HEK293 (cell line): ENCODE measurements around the gene PEAK3.
A peak's percentile ranks its signal among the peaks of the same experiment; 100 is the strongest.

Experiments
- CTCF ChIA-PET: fragments of 350-600 bp; formaldehyde crosslinking; extraction: SDS; loops from one replicate; lab custom pipeline; 2021; ENCODE audit warnings: antibody characterized with exemption; lab: Yijun Ruan, JAX
- POLR2A ChIA-PET: fragments of 300-600 bp; formaldehyde crosslinking; extraction: SDS; loops from one replicate; lab custom pipeline; 2020; ENCODE audit warnings: antibody characterized with exemption, inconsistent platforms; lab: Yijun Ruan, JAX
- H3K27ac ChIP-seq: fragments of 200-500 bp; sonication (Bioruptor generic); 2 replicates; pipeline ENCODE4 v1.5.1; 2014; ENCODE audit warnings: low read depth, low read length, control low read depth, inconsistent platforms; ENCODE audit errors: extremely low read depth
- H3K36me3 ChIP-seq, 2 experiments: fragments of 200-500 bp in 1 of 2; sonication (Bioruptor generic) in 1 of 2; 1 replicate in 1 of 2; 2 replicates in 1 of 2; pipeline ENCODE4 v1.5.1; 2014 to 2017; ENCODE audit warnings: inconsistent platforms in 2 of 2, low read length in 2 of 2; ENCODE audit not compliant: control insufficient read depth in 2 of 2, insufficient read depth in 1 of 2
- H3K4me1 ChIP-seq: fragments of 200-500 bp; sonication (Bioruptor generic); 2 replicates; pipeline ENCODE4 v1.5.1; 2014; ENCODE audit warnings: mild to moderate bottlenecking, low read length, inconsistent platforms; ENCODE audit not compliant: control insufficient read depth, insufficient read depth
- H3K4me3 ChIP-seq: 2 replicates; pipeline ENCODE4 v1.5.1; 2011; ENCODE audit warnings: low read depth, mild to moderate bottlenecking, control low read depth, low read length, moderate library complexity
- H3K9me3 ChIP-seq: fragments of 200-500 bp; sonication (Bioruptor generic); 2 replicates; pipeline ENCODE4 v1.5.1; 2014; ENCODE audit warnings: low read depth, low read length, inconsistent platforms; ENCODE audit not compliant: control insufficient read depth, insufficient read depth
- HOXD13 ChIP-seq: sonication (generic); formaldehyde crosslinking; IDR thresholded peaks from 2 replicates; pipeline ENCODE4 v1.8.0; 2022; ENCODE audit warnings: missing genetic modification reagents, borderline replicate concordance
- IKZF3 ChIP-seq: fragments of 450-650 bp; IDR thresholded peaks from 2 replicates; pipeline ENCODE4 v1.5.0; 2018; ENCODE audit warnings: missing biosample characterization, mild to moderate bottlenecking, missing genetic modification characterization, moderate library complexity
- KLF1 ChIP-seq: fragments of 450-650 bp; formaldehyde crosslinking; IDR thresholded peaks from 2 replicates; pipeline ENCODE4 v1.5.1; 2016; ENCODE audit warnings: missing biosample characterization, missing genetic modification characterization
- KLF16 ChIP-seq: fragments of 450-650 bp; formaldehyde crosslinking; IDR thresholded peaks from 2 replicates; pipeline ENCODE4 v1.5.1; 2017; ENCODE audit warnings: missing biosample characterization, missing genetic modification characterization
- SP3 ChIP-seq: fragments of 450-650 bp; formaldehyde crosslinking; IDR thresholded peaks from 2 replicates; pipeline ENCODE4 v1.5.1; 2016; ENCODE audit warnings: missing biosample characterization, missing genetic modification characterization
- YY1 ChIP-seq: fragments of 450-650 bp; formaldehyde crosslinking; IDR thresholded peaks from 2 replicates; pipeline ENCODE4 v1.5.1; 2018; ENCODE audit warnings: missing biosample characterization, missing genetic modification characterization
- ZFHX2 ChIP-seq: fragments of 450-650 bp; formaldehyde crosslinking; conservative IDR thresholded peaks from 2 replicates; pipeline ENCODE4 v1.5.1; 2016; ENCODE audit warnings: missing biosample characterization, missing genetic modification characterization
- ZNF10 ChIP-seq: fragments of 450-650 bp; formaldehyde crosslinking; IDR thresholded peaks from 2 replicates; pipeline ENCODE4 v1.5.1; 2017; ENCODE audit warnings: missing biosample characterization, missing genetic modification characterization
- ZNF140 ChIP-seq: fragments of 450-650 bp; formaldehyde crosslinking; IDR thresholded peaks from 2 replicates; pipeline ENCODE4 v1.5.1; 2016; ENCODE audit warnings: missing biosample characterization, missing genetic modification characterization
- ZNF16 ChIP-seq: fragments of 450-650 bp; formaldehyde crosslinking; IDR thresholded peaks from 2 replicates; pipeline ENCODE4 v1.5.1; 2016; ENCODE audit warnings: low read depth, missing biosample characterization, missing genetic modification characterization
- ZNF184 ChIP-seq: fragments of 450-650 bp; IDR thresholded peaks from 2 replicates; pipeline ENCODE4 v1.5.1; 2018; ENCODE audit warnings: missing biosample characterization, mild to moderate bottlenecking, missing genetic modification characterization
- ZNF202 ChIP-seq: fragments of 450-650 bp; formaldehyde crosslinking; IDR thresholded peaks from 2 replicates; pipeline ENCODE4 v1.5.1; 2016; ENCODE audit warnings: missing biosample characterization, missing genetic modification characterization, borderline replicate concordance
- ZNF214 ChIP-seq: fragments of 450-650 bp; formaldehyde crosslinking; IDR thresholded peaks from 2 replicates; pipeline ENCODE4 v1.5.1; 2017; ENCODE audit warnings: missing biosample characterization, mild to moderate bottlenecking, missing genetic modification characterization, borderline replicate concordance
- ZNF23 ChIP-seq: fragments of 450-650 bp; formaldehyde crosslinking; IDR thresholded peaks from 2 replicates; pipeline ENCODE4 v1.5.1; 2016; ENCODE audit warnings: missing biosample characterization, missing genetic modification characterization, borderline replicate concordance
- ZNF521 ChIP-seq: fragments of 450-650 bp; formaldehyde crosslinking; IDR thresholded peaks from 2 replicates; pipeline ENCODE4 v1.5.1; 2017; ENCODE audit warnings: missing biosample characterization, mild to moderate bottlenecking, missing genetic modification characterization
- ZNF548 ChIP-seq: fragments of 450-650 bp; formaldehyde crosslinking; IDR thresholded peaks from 2 replicates; pipeline ENCODE4 v1.5.1; 2016; ENCODE audit warnings: missing biosample characterization, missing genetic modification characterization
- ZNF561 ChIP-seq: fragments of 450-650 bp; IDR thresholded peaks from 2 replicates; pipeline ENCODE4 v1.5.1; 2018; ENCODE audit warnings: missing biosample characterization, missing genetic modification characterization, borderline replicate concordance
- ZNF768 ChIP-seq: fragments of 450-650 bp; formaldehyde crosslinking; IDR thresholded peaks from 2 replicates; pipeline ENCODE4 v1.5.1; 2018; ENCODE audit warnings: missing biosample characterization, mild to moderate bottlenecking, missing genetic modification characterization
- ZNF785 ChIP-seq: fragments of 450-650 bp; formaldehyde crosslinking; IDR thresholded peaks from 2 replicates; pipeline ENCODE4 v1.5.1; 2016; ENCODE audit warnings: missing biosample characterization, missing genetic modification characterization
- TF ChIP-seq, protein P1 (sequence below): fragments of 450-650 bp; formaldehyde crosslinking; IDR thresholded peaks from 2 replicates; pipeline ENCODE4 v1.5.1; 2016; ENCODE audit warnings: missing biosample characterization, missing genetic modification characterization
- TF ChIP-seq, protein P2 (sequence below): fragments of 450-650 bp; formaldehyde crosslinking; IDR thresholded peaks from 2 replicates; pipeline ENCODE4 v1.5.1; 2016; ENCODE audit warnings: missing biosample characterization, missing genetic modification characterization
- TF ChIP-seq, protein P3 (sequence below): fragments of 450-650 bp; formaldehyde crosslinking; IDR thresholded peaks from 2 replicates; pipeline ENCODE4 v1.5.1; 2016; ENCODE audit warnings: missing biosample characterization, missing genetic modification characterization
- TF ChIP-seq, protein P4 (sequence below): fragments of 450-650 bp; IDR thresholded peaks from 2 replicates; pipeline ENCODE4 v1.5.1; 2018; ENCODE audit warnings: missing biosample characterization, mild to moderate bottlenecking, missing genetic modification characterization
- TF ChIP-seq, protein P5 (sequence below): fragments of 450-650 bp; formaldehyde crosslinking; IDR thresholded peaks from 2 replicates; pipeline ENCODE4 v1.5.1; 2016; ENCODE audit warnings: missing biosample characterization, missing genetic modification characterization, borderline replicate concordance

PEAK3 gene

DNA sequence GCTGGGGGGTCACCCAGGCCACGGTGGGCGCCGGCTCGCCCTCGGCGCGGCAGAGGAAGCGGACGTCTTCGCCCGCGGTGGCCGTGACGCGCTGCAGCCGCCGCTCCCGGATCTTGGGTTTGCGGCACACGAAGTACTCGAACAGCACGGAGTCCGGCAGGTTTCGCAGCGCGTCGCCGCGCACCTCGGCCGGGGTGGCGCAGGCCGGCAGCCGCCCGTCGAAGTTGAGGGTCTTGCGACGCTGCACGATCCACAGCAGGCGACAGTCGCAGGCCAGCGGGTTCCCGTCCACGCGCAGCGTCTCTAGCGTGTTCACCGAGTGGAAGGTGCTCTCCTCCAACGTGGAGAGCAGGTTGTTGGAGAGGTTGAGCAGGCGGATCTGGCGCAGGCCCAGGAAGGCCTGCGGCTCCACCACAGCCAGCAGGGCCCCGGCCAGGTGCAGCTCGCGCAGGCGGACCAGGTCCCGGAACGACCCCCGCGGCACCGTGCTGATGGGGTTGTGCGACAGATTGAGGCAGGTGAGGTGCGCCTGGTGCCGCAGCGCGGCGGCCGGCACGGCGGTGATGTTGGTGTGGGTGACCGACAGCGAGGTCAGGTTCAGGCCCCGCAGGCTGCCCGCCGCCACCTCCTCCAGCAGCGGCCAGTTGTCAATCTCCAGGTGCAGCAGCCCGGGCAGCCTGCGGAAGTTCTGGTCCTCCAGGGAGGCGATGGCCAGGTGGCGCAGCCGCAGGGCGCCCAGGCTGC lies 8.6 kb upstream of the PEAK3 start:
- TF ChIP-seq, protein P1, sequence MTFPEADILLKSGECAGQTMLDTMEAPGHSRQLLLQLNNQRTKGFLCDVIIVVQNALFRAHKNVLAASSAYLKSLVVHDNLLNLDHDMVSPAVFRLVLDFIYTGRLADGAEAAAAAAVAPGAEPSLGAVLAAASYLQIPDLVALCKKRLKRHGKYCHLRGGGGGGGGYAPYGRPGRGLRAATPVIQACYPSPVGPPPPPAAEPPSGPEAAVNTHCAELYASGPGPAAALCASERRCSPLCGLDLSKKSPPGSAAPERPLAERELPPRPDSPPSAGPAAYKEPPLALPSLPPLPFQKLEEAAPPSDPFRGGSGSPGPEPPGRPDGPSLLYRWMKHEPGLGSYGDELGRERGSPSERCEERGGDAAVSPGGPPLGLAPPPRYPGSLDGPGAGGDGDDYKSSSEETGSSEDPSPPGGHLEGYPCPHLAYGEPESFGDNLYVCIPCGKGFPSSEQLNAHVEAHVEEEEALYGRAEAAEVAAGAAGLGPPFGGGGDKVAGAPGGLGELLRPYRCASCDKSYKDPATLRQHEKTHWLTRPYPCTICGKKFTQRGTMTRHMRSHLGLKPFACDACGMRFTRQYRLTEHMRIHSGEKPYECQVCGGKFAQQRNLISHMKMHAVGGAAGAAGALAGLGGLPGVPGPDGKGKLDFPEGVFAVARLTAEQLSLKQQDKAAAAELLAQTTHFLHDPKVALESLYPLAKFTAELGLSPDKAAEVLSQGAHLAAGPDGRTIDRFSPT (tag by site-specific recombination) = no peak
- TF ChIP-seq SP3 (no peak), KLF1 (tag by site-specific recombination) (no peak), ZNF140 (tag by site-specific recombination) (no peak), ZNF23 (no peak), ZNF548 (tag by site-specific recombination) (no peak), ZNF768 (tag by site-specific recombination) (no peak), ZNF202 (tag by site-specific recombination) (no peak), ZNF10 (no peak), ZNF785 (no peak), YY1 (no peak), ZNF184 (no peak), HOXD13 (CRISPR knock-in tag) (no peak), ZNF521 (tag by site-specific recombination) (no peak), ZFHX2 (tag by site-specific recombination) (no peak), ZNF16 (tag by site-specific recombination) (no peak)
- TF ChIP-seq, protein P2, sequence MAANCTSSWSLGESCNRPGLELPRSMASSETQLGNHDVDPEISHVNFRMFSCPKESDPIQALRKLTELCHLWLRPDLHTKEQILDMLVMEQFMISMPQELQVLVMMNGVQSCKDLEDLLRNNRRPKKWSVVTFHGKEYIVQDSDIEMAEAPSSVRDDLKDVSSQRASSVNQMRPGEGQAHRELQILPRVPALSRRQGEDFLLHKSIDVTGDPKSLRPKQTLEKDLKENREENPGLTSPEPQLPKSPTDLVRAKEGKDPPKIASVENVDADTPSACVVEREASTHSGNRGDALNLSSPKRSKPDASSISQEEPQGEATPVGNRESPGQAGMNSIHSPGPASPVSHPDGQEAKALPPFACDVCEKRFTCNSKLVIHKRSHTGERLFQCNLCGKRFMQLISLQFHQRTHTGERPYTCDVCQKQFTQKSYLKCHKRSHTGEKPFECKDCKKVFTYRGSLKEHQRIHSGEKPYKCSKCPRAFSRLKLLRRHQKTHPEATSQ = no peak
- Histone ChIP-seq H3K9me3 (no peaks in the 10 kb centered on the region), H3K36me3 (no peaks in the 10 kb centered on the region), H3K4me1 (no peaks in the 10 kb centered on the region), H3K4me3 (peak overlapping the region; percentile 17; the same call in 1 of the 2 replicates), H3K27ac (no peak overlapping the region)
- ChIA-PET POLR2A (no interaction called here), CTCF (interaction anchor here (0.7 to 1.3 kb wide), 2 partner anchors 16 to 55 kb away, joined by 4 read pairs; no protein-coding TSS in a partner anchor)

DNA sequence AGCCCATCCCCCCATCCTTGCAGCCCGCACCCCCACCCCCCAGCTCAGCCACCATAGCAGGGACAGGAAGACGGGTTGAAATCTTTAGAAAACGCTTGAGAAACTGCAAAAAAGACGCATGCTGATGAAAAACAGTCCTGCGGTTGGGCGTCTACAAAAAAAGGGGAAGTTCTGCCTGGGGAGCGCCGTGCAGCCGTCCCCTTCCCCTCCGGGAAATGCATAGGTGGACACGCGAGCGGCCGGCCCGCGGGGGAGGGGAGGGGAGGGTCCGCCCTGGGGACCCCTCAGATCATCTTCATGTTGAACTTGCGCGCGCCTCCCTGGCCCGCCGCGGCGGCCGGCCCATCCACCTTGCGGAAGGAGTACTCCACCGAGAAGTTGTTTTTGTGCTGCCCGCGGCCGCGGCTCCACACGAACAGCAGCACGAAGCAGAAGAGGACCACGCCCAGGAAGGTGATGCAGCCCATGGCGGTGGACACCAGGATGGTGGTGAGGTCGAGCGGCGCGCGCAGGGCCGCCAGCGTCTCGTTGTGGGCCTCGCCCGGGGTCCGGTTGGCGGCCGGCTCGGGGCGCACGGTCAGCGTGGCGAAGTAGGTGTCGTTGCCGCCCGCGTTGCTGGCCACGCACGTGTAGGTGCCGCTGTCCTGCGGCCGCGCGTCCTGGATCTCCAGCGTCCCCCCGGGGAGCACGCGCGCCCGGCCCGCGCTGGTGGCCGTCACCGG lies 7.9 kb upstream of the PEAK3 start:
- H3K4me1 ChIP-seq = no peaks in the 10 kb centered on the region
- H3K36me3 ChIP-seq = no peaks in the 10 kb centered on the region
- H3K27ac ChIP-seq = no peak overlapping the region
- CTCF ChIA-PET = interaction anchor here (1.3 kb wide), 1 partner anchor 15 kb away, joined by 4 read pairs; no protein-coding TSS in a partner anchor
- POLR2A ChIA-PET = no interaction called here
- H3K9me3 ChIP-seq = no peaks in the 10 kb centered on the region
- H3K4me3 ChIP-seq = peak overlapping the region; percentile 17
- TF ChIP-seq IKZF3 (tag by site-specific recombination) (no peak), ZNF214 (tag by site-specific recombination) (no peak), ZNF561 (tag by site-specific recombination) (no peak), KLF16 (tag by site-specific recombination) (no peak)
- TF ChIP-seq, protein P3, sequence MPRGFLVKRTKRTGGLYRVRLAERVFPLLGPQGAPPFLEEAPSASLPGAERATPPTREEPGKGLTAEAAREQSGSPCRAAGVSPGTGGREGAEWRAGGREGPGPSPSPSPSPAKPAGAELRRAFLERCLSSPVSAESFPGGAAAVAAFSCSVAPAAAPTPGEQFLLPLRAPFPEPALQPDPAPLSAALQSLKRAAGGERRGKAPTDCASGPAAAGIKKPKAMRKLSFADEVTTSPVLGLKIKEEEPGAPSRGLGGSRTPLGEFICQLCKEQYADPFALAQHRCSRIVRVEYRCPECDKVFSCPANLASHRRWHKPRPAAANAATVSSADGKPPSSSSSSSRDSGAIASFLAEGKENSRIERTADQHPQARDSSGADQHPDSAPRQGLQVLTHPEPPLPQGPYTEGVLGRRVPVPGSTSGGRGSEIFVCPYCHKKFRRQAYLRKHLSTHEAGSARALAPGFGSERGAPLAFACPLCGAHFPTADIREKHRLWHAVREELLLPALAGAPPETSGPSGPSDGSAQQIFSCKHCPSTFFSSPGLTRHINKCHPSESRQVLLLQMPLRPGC (tag by site-specific recombination) = no peak
- TF ChIP-seq, protein P4, sequence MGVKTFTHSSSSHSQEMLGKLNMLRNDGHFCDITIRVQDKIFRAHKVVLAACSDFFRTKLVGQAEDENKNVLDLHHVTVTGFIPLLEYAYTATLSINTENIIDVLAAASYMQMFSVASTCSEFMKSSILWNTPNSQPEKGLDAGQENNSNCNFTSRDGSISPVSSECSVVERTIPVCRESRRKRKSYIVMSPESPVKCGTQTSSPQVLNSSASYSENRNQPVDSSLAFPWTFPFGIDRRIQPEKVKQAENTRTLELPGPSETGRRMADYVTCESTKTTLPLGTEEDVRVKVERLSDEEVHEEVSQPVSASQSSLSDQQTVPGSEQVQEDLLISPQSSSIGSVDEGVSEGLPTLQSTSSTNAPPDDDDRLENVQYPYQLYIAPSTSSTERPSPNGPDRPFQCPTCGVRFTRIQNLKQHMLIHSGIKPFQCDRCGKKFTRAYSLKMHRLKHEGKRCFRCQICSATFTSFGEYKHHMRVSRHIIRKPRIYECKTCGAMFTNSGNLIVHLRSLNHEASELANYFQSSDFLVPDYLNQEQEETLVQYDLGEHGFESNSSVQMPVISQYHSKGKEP (tag by site-specific recombination) = no peak
- TF ChIP-seq, protein P5, sequence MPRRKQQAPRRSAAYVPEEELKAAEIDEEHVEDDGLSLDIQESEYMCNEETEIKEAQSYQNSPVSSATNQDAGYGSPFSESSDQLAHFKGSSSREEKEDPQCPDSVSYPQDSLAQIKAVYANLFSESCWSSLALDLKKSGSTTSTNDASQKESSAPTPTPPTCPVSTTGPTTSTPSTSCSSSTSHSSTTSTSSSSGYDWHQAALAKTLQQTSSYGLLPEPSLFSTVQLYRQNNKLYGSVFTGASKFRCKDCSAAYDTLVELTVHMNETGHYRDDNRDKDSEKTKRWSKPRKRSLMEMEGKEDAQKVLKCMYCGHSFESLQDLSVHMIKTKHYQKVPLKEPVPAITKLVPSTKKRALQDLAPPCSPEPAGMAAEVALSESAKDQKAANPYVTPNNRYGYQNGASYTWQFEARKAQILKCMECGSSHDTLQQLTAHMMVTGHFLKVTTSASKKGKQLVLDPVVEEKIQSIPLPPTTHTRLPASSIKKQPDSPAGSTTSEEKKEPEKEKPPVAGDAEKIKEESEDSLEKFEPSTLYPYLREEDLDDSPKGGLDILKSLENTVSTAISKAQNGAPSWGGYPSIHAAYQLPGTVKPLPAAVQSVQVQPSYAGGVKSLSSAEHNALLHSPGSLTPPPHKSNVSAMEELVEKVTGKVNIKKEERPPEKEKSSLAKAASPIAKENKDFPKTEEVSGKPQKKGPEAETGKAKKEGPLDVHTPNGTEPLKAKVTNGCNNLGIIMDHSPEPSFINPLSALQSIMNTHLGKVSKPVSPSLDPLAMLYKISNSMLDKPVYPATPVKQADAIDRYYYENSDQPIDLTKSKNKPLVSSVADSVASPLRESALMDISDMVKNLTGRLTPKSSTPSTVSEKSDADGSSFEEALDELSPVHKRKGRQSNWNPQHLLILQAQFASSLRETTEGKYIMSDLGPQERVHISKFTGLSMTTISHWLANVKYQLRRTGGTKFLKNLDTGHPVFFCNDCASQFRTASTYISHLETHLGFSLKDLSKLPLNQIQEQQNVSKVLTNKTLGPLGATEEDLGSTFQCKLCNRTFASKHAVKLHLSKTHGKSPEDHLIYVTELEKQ = no peak
